ENCODE measurements around the gene APOO. TPM values are rescaled to one million over a fixed set of nuclear protein-coding genes. Genes with fewer than 3 reads are reported as not detected.

APOO gene
- total RNA-seq, 1 experiment from 2014 or later: 34.5 TPM

DNA sequence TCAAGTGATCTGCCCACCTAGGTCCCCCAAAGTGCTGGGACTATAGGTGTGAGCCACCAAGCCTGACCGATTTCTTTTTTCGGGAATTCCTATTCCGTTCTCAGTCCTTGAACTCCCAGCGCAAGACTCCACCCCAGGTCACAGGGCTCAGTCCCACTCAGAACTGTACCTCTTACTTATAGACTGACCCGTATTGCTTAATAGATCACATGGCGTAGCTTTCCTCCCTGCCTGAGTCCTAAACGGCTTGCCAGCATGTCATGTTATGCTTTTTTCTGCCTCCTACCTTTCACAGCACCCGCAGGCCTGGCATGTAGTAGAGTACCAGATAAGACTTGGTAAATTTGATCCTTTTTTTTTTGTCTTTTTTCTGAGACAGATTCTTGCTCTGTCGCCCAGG, 102.3 kb downstream of the APOO start (continued):
- TF ChIP-seq EZH2 (IDR thresholded peaks at IDR 0.05): no peak

DNA sequence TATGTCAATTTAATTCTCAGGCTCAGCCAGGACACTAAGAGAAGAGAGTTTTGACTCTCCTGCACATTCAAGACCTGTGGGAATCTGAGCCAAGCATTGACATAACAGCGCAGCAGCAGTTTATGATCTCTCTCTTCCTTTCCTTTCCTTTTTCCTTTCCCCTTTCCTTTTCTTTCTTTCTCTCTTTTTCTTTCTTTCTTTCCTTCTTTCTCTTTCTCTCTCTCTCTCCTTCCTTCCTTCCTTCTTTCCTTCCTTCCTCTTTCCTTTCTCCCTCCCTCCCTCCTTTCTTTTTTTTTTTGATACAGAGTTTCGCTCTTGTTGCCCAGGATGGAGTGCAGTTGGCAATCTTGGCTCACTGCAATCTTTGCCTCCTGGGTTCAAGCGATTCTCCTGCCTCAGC, 103.2 kb downstream of the APOO start:
- H3K4me2 ChIP-seq (ENCODE audit: low read length): peak overlapping the region; percentile 56
- ATAC-seq: no peak

DNA sequence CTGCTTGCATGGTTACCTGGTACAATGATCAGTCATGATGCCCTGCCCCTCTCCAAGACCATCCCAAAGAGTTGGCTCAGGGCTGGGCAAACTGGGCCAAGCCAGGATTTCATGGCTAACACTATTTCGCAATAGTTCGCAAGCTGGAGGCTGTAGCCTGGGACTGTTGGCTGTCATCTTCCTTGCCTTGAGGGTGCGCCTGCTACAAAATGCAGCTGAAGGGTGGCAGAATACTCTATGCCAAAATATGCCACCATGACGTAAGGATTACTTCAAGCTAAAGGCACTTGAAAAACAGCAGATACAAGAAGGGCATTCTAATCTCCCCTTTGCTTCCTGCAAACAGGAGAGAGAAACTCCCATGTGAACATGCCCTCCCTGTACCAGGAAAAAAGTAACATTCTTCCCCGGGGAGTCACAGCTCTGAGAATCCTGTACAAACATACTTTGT, 103.8 kb downstream of the APOO start:
- ATAC-seq: no peak
- Histone ChIP-seq H3K4me2 (ENCODE audit: low read length) (peak overlapping the region; percentile 56), H3K9ac (ENCODE audit: low read length) (peak overlapping the region; percentile 10), H3K79me2 (ENCODE audit: insufficient read depth, low read length) (no peaks in the 10 kb centered on the region), H3K4me1 (ENCODE audit: control insufficient read depth in 1 of 2, insufficient read depth in 2 of 2, low read length in 2 of 2) (peaks cover 45 to 52% of the 10 kb centered on the region in 2 experiments), H3K27ac (ENCODE audit: low read depth, low read length) (peak overlapping the region; percentile 61), H3K27me3 (ENCODE audit: insufficient read depth, low read length) (no peaks in the 10 kb centered on the region), H2AFZ (ENCODE audit: low read depth, low read length, poor library complexity, severe bottlenecking) (peak overlapping the region; percentile 58), H4K20me1 (ENCODE audit: insufficient read depth) (no peaks in the 10 kb centered on the region), H3K9me3 (ENCODE audit: control insufficient read depth in 1 of 2, insufficient read depth in 1 of 2, low read depth in 1 of 2, low read length in 2 of 2) (no peaks in the 10 kb centered on the region), H3K4me3 (replicated peaks in 1 of 2; ENCODE audit: low read depth in 1 of 2, low read length in 2 of 2) (no peak overlapping the region), H3K36me3 (ENCODE audit: control insufficient read depth in 1 of 2, insufficient read depth in 2 of 2, low read length in 2 of 2) (no peaks in the 10 kb centered on the region), H3K9me2 (ENCODE audit: insufficient read depth) (no peaks in the 10 kb centered on the region)
- DNase-seq (ENCODE audit: low read depth, low spot score): no peak
- intact Hi-C loops (cut with micrococcal nuclease): no loop called here
- ChIA-PET POLR2A (no interaction called here), RAD21 (ENCODE audit: low non-redundant PET in 1 of 2, low total read pairs in 2 of 2, uncharacterized antibody in 2 of 2, unreplicated experiment in 2 of 2) (no interaction called here), CTCF (interaction anchor here (1.1 kb wide), 1 partner anchor 97 kb away, joined by 3 read pairs; no protein-coding TSS in a partner anchor)
- BruUV-seq (replicated peaks): no TSS peak
- TF ChIP-seq ELF1 (IDR thresholded peaks at IDR 0.05; ENCODE audit: borderline replicate concordance, low read depth): no peak
- TF ChIP-seq, protein P1, sequence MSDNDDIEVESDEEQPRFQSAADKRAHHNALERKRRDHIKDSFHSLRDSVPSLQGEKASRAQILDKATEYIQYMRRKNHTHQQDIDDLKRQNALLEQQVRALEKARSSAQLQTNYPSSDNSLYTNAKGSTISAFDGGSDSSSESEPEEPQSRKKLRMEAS (IDR thresholded peaks at IDR 0.05): no peak
- no peak for TF ChIP-seq YY1 (IDR thresholded peaks at IDR 0.05; ENCODE audit: extremely low read depth, insufficient replicate concordance, low read depth, low read length)
- TF ChIP-seq JUND (IDR thresholded peaks at IDR 0.05): no peak
- no peak for TF ChIP-seq SP1 (IDR thresholded peaks at IDR 0.05; ENCODE audit: low read depth)
- no peak for TF ChIP-seq ZFX (IDR thresholded peaks at IDR 0.05)
- TF ChIP-seq, protein P2, sequence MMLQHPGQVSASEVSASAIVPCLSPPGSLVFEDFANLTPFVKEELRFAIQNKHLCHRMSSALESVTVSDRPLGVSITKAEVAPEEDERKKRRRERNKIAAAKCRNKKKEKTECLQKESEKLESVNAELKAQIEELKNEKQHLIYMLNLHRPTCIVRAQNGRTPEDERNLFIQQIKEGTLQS (IDR thresholded peaks at IDR 0.05): no peak
- TF ChIP-seq EGR1 (IDR thresholded peaks at IDR 0.05; ENCODE audit: low read depth): no peak
- TF ChIP-seq SRF (IDR thresholded peaks at IDR 0.05; ENCODE audit: low read depth): no peak
- no peak for TF ChIP-seq SIN3A (IDR thresholded peaks at IDR 0.05; ENCODE audit: low read depth)
- TF ChIP-seq EZH2phosphoT487 (IDR thresholded peaks at IDR 0.05; ENCODE audit: borderline replicate concordance): no peak
- TF ChIP-seq, protein P3, sequence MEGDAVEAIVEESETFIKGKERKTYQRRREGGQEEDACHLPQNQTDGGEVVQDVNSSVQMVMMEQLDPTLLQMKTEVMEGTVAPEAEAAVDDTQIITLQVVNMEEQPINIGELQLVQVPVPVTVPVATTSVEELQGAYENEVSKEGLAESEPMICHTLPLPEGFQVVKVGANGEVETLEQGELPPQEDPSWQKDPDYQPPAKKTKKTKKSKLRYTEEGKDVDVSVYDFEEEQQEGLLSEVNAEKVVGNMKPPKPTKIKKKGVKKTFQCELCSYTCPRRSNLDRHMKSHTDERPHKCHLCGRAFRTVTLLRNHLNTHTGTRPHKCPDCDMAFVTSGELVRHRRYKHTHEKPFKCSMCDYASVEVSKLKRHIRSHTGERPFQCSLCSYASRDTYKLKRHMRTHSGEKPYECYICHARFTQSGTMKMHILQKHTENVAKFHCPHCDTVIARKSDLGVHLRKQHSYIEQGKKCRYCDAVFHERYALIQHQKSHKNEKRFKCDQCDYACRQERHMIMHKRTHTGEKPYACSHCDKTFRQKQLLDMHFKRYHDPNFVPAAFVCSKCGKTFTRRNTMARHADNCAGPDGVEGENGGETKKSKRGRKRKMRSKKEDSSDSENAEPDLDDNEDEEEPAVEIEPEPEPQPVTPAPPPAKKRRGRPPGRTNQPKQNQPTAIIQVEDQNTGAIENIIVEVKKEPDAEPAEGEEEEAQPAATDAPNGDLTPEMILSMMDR (IDR thresholded peaks at IDR 0.05 in 2 of 3, conservative IDR thresholded peaks at IDR 0.05 in 1 of 3; ENCODE audit: borderline replicate concordance in 1 of 3, insufficient read depth in 1 of 3, low read depth in 2 of 3, low read length in 2 of 3): no peak
- no peak for TF ChIP-seq TCF7L2 (IDR thresholded peaks at IDR 0.05; ENCODE audit: borderline replicate concordance, extremely low read depth, insufficient read depth, insufficient read length)
- no peak for TF ChIP-seq CEBPB (IDR thresholded peaks at IDR 0.05; ENCODE audit: low read depth)
- no peak for TF ChIP-seq FOSL1 (IDR thresholded peaks at IDR 0.05; ENCODE audit: low read depth)

More for the DNA sequence above, 103.2 kb downstream of the APOO start:
- Histone ChIP-seq H2AFZ (ENCODE audit: low read depth, low read length, poor library complexity, severe bottlenecking) (no peak overlapping the region), H3K4me3 (replicated peaks in 1 of 2; ENCODE audit: low read depth in 1 of 2, low read length in 2 of 2) (no peak overlapping the region), H3K79me2 (ENCODE audit: insufficient read depth, low read length) (no peaks in the 10 kb centered on the region), H3K9ac (ENCODE audit: low read length) (peak overlapping the region; percentile 10), H3K9me3 (ENCODE audit: control insufficient read depth in 1 of 2, insufficient read depth in 1 of 2, low read depth in 1 of 2, low read length in 2 of 2) (no peaks in the 10 kb centered on the region), H3K9me2 (ENCODE audit: insufficient read depth) (no peaks in the 10 kb centered on the region), H3K4me1 (ENCODE audit: control insufficient read depth in 1 of 2, insufficient read depth in 2 of 2, low read length in 2 of 2) (peaks cover 43 to 50% of the 10 kb centered on the region in 2 experiments), H3K27ac (ENCODE audit: low read depth, low read length) (peak overlapping the region; percentile 61), H3K27me3 (ENCODE audit: insufficient read depth, low read length) (no peaks in the 10 kb centered on the region), H3K36me3 (ENCODE audit: control insufficient read depth in 1 of 2, insufficient read depth in 2 of 2, low read length in 2 of 2) (no peaks in the 10 kb centered on the region), H4K20me1 (ENCODE audit: insufficient read depth) (no peaks in the 10 kb centered on the region)
- CTCF ChIA-PET: interaction anchor here (1.1 kb wide), 1 partner anchor 97 kb away, joined by 3 read pairs; no protein-coding TSS in a partner anchor
- no peak for DNase-seq (ENCODE audit: low read depth, low spot score)
- intact Hi-C loops (cut with micrococcal nuclease): no loop called here
- RAD21 ChIA-PET (ENCODE audit: low non-redundant PET in 1 of 2, low total read pairs in 2 of 2, uncharacterized antibody in 2 of 2, unreplicated experiment in 2 of 2): no interaction called here
- TF ChIP-seq EZH2 (IDR thresholded peaks at IDR 0.05): no peak
- TF ChIP-seq EZH2phosphoT487 (IDR thresholded peaks at IDR 0.05; ENCODE audit: borderline replicate concordance): no peak
- TF ChIP-seq SIN3A (IDR thresholded peaks at IDR 0.05; ENCODE audit: low read depth): no peak
- no TSS peak for BruUV-seq (replicated peaks)
- POLR2A ChIA-PET: interaction anchor here (1.3 kb wide), 1 partner anchor 21 kb away, joined by 4 read pairs; the partner anchor contains the start of gene SAT1

Data from HCT116 (cell line).